Smooth muscle cell (in vitro differentiated cells): ENCODE measurements around the gene ERC1. TPM values are rescaled to one million over a fixed set of nuclear protein-coding genes. Genes with fewer than 3 reads are reported as not detected.

Experiments
- DNase-seq: peaks from one replicate; lab custom pipeline; 2025; ENCODE audit not compliant: unreplicated experiment; lab: John Stamatoyannopoulos, UW
- H2AFZ ChIP-seq: fragments of 200-600 bp; sonication (generic); 2 replicates; pipeline ENCODE4 v1.6.0; 2016; ENCODE audit warnings: antibody characterized with exemption, low read depth, mild to moderate bottlenecking
- H3F3A ChIP-seq: fragments of 200-600 bp; sonication (generic); 2 replicates; pipeline ENCODE4 v1.6.0; 2017; ENCODE audit warnings: antibody characterized with exemption, low read depth
- H3K27ac ChIP-seq: fragments of 200-600 bp; sonication (generic); 2 replicates; pipeline ENCODE4 v1.5.1; 2016; ENCODE audit warnings: low read depth, mild to moderate bottlenecking
- H3K27me3 ChIP-seq: fragments of 200-600 bp; sonication (generic); 2 replicates; pipeline ENCODE4 v1.6.1; 2016; ENCODE audit warnings: low read depth, mild to moderate bottlenecking
- H3K36me3 ChIP-seq: fragments of 200-600 bp; sonication (generic); 2 replicates; pipeline ENCODE4 v1.5.1; 2016; ENCODE audit warnings: low read depth
- H3K4me1 ChIP-seq: fragments of 200-600 bp; sonication (generic); 2 replicates; pipeline ENCODE4 v1.5.1; 2016; ENCODE audit warnings: low read depth
- H3K4me2 ChIP-seq: fragments of 200-600 bp; sonication (generic); 2 replicates; pipeline ENCODE4 v1.6.0; 2016; ENCODE audit warnings: mild to moderate bottlenecking
- H3K4me3 ChIP-seq: fragments of 200-600 bp; sonication (generic); 2 replicates; pipeline ENCODE4 v1.5.1; 2016; ENCODE audit warnings: mild to moderate bottlenecking
- H3K79me2 ChIP-seq: fragments of 200-600 bp; sonication (generic); 2 replicates; pipeline ENCODE4 v1.6.0; 2016; ENCODE audit warnings: low read depth, mild to moderate bottlenecking
- H3K9ac ChIP-seq: fragments of 200-600 bp; sonication (generic); 2 replicates; pipeline ENCODE4 v1.6.0; 2016; ENCODE audit warnings: low read depth
- H3K9me3 ChIP-seq: fragments of 200-600 bp; sonication (generic); replicated peaks from 2 replicates; pipeline ENCODE4 v1.5.1; 2016; ENCODE audit warnings: low read depth
- H4K20me1 ChIP-seq: fragments of 200-600 bp; sonication (generic); 2 replicates; pipeline ENCODE4 v1.6.0; 2016; ENCODE audit warnings: low read depth
- CTCF ChIP-seq: fragments of 200-600 bp; sonication (generic); IDR thresholded peaks from 2 replicates; pipeline ENCODE4 v1.5.1; 2017; ENCODE audit warnings: borderline replicate concordance, mild to moderate bottlenecking, antibody characterized with exemption; ENCODE audit not compliant: insufficient read depth, poor library complexity, severe bottlenecking
- WGBS: methylation state at CpG from one replicate; pipeline ENCODE4 v1.1.7; 2016; ENCODE audit warnings: low lambda C conversion rate; 5-methylcytosine and 5-hydroxymethylcytosine counted together
- polyA plus RNA-seq: library from polyadenylated mRNA; unstranded; fragments of >200 nt; fragmentation: Nextera tagmentation; extraction: Ambion mirVana; gene quantifications from 2 replicates; pipeline ENCODE4 v1.2.1, GENCODE V29; 2016
- total RNA-seq: library from RNA; depleted of rRNA; stranded (reverse); fragments of >200 nt; gene quantifications from 2 replicates; pipeline ENCODE4 v1.2.3, GENCODE V29; 2014

The ERC1 gene
- total and polyA plus RNA-seq, 2 experiments from 2014 or later: 13.8 to 17.6 TPM

GRCh38 chr12:1457901-1458300 lies 466.9 kb downstream of the ERC1 start:
- Histone ChIP-seq H3K9ac (no peak overlapping the region), H4K20me1 (no peaks in the 10 kb centered on the region), H3K4me1 (no peaks in the 10 kb centered on the region), H3K36me3 (no peaks in the 10 kb centered on the region), H3K4me3 (no peak overlapping the region), H3K27ac (no peak overlapping the region), H3F3A (no peaks in the 10 kb centered on the region), H3K4me2 (no peak overlapping the region), H3K79me2 (no peaks in the 10 kb centered on the region), H2AFZ (no peak overlapping the region), H3K9me3 (no peaks in the 10 kb centered on the region), H3K27me3 (no peaks in the 10 kb centered on the region)
- WGBS: 85% methylated on average over 1 of the region's 1 CpG
- DNase-seq: no peak
- no peak for TF ChIP-seq CTCF

DNA sequence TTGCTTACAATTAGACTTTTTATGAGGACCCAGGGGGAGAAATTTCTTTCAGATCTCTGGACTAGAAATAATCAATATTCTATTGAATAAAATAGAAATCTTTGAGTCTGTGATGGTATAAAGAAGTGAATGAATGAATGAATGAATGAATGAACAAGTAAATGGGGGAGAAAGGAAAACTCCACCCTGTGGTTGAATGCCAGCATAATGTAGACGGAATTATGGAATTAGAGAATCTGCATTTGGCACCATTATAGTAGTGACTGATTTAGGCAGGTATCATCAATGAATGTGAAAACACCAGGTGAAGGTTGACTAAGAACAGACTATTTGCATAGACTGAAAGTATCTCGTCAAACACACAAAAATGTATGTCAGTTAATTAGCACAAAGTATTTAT lies 468.3 kb downstream of the ERC1 start:
- no peak for DNase-seq
- Histone ChIP-seq H3K27ac (no peak overlapping the region), H3K9me3 (no peaks in the 10 kb centered on the region), H3F3A (no peaks in the 10 kb centered on the region), H3K27me3 (no peaks in the 10 kb centered on the region), H3K4me3 (no peak overlapping the region), H3K79me2 (no peaks in the 10 kb centered on the region), H3K9ac (no peak overlapping the region), H4K20me1 (no peaks in the 10 kb centered on the region), H3K36me3 (no peaks in the 10 kb centered on the region), H2AFZ (no peak overlapping the region), H3K4me2 (no peak overlapping the region), H3K4me1 (no peaks in the 10 kb centered on the region)
- WGBS: 100% methylated on average over 2 of the region's 2 CpGs
- TF ChIP-seq CTCF: no peak

DNA sequence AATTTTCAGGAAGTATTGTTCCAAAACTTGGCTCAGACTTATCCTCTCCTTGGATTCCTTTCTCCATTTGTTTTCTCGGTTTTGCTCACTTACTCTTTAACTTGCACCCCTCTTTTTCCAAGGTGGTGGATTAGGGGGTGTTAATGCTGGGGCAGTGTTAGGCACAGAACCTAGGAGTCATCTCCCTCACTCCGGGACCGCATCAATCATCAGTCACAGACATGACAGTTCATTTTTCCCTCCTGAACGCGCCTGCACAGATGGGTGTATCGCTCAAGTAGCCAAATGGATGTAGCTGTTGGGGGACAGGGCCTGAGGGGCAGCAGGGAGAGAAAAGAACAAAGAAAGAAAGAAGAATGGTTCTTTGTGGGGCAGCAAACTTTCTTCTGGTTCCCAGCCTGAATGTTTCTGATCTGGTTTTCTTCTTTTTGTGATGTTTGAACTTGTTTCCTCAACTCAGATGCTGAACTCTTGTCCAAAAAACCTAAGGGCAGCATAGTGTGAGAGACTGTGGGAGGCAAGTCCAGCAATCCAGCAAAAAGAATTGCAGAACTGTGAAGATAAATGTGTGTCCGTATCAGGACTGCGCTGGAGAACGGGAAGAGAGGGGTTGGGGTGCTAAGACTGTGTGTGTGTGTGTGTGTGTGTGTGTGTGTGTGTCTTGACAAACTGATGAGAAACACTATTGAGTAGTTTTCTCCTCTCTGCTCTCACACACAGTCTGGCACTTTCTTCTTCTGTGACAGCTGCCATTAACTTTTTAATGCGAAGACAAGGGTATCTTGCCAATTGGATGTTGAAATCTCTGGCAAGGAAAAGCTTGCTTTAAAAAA lies 472.3 kb downstream of the ERC1 start:
- Histone ChIP-seq H3K79me2 (no peaks in the 10 kb centered on the region), H3K27ac (no peak overlapping the region), H3K9ac (no peak overlapping the region), H2AFZ (no peak overlapping the region), H3K4me1 (no peaks in the 10 kb centered on the region), H3K4me3 (no peak overlapping the region), H3F3A (no peaks in the 10 kb centered on the region), H3K9me3 (no peaks in the 10 kb centered on the region), H3K4me2 (no peak overlapping the region), H3K36me3 (no peaks in the 10 kb centered on the region), H4K20me1 (no peaks in the 10 kb centered on the region), H3K27me3 (no peaks in the 10 kb centered on the region)
- no peak for DNase-seq
- 88% methylated on average over 10 of the region's 10 CpGs for WGBS
- TF ChIP-seq CTCF: no peak

- H4K20me1 ChIP-seq: no peaks in the 10 kb centered on the region
- H3K4me2 ChIP-seq: no peak overlapping the region
- no peak overlapping the region for H2AFZ ChIP-seq
- WGBS: 85% methylated on average over 6 of the region's 6 CpGs
- H3K9me3 ChIP-seq: no peaks in the 10 kb centered on the region
- no peak overlapping the region for H3K4me3 ChIP-seq
- no peaks in the 10 kb centered on the region for H3K27me3 ChIP-seq
- H3K36me3 ChIP-seq: no peaks in the 10 kb centered on the region
- no peaks in the 10 kb centered on the region for H3F3A ChIP-seq
- DNase-seq: no peak
- no peaks in the 10 kb centered on the region for H3K79me2 ChIP-seq
- no peak for TF ChIP-seq CTCF
- no peak overlapping the region for H3K9ac ChIP-seq
- no peak overlapping the region for H3K27ac ChIP-seq
- no peaks in the 10 kb centered on the region for H3K4me1 ChIP-seq
Observed at GRCh38 chr12:1464925-1465324, 473.9 kb downstream of the ERC1 start.
